IMR-90 (cell line): ENCODE data around the gene TRIM27. TPM values are rescaled to one million over a fixed set of nuclear protein-coding genes. Genes with fewer than 3 reads are reported as not detected.

ENCODE experiments used
- ATAC-seq: fragments of 200-7000 bp; cut with Tn5 transposase; 2 replicates; pipeline ENCODE4 v1.9.1; 2020; ENCODE audit warnings: low read depth, mild to moderate bottlenecking, moderate library complexity
- BruUV-seq: library from RNA; stranded (reverse); fragments of 400-500 nt; replicated peaks from 2 replicates; lab custom pipeline; 2021; lab: Mats Ljungman, UMichigan
- CTCF ChIA-PET: fragments of 300-600 bp; formaldehyde crosslinking; extraction: SDS; loops from one replicate; lab custom pipeline; 2021; ENCODE audit warnings: antibody characterized with exemption; lab: Yijun Ruan, JAX
- POLR2A ChIA-PET: fragments of 300-600 bp; sonication (Branson Sonifier 250); formaldehyde crosslinking; loops from one replicate; lab custom pipeline; 2022; ENCODE audit warnings: antibody characterized with exemption; ENCODE audit not compliant: unreplicated experiment; lab: Charles Lee
- DNase-seq: peaks from one replicate; pipeline ENCODE4 v3.0.0; 2013
- H2AFZ ChIP-seq: replicated peaks from 2 replicates; pipeline ENCODE3; 2013; ENCODE audit warnings: low read length, mild to moderate bottlenecking; ENCODE audit not compliant: poor library complexity
- H2AK5ac ChIP-seq: 2 replicates; pipeline ENCODE4 v1.6.1; 2013; ENCODE audit warnings: low read depth, low read length, inconsistent platforms
- H2AK9ac ChIP-seq: replicated peaks from 2 replicates; pipeline ENCODE3; 2013; ENCODE audit warnings: mild to moderate bottlenecking, low read depth, low read length, moderate library complexity; ENCODE audit not compliant: poor library complexity
- H2BK120ac ChIP-seq: 2 replicates; pipeline ENCODE4 v1.6.1; 2013; ENCODE audit warnings: low read depth, low read length, inconsistent platforms
- H2BK15ac ChIP-seq: 3 replicates; pipeline ENCODE4 v1.6.1; 2013; ENCODE audit warnings: low read depth, low read length, inconsistent platforms
- H2BK20ac ChIP-seq: 2 replicates; pipeline ENCODE4 v1.6.1; 2013; ENCODE audit warnings: low read depth, mild to moderate bottlenecking, inconsistent platforms, low read length, moderate library complexity
- H2BK5ac ChIP-seq: 2 replicates; pipeline ENCODE4 v1.6.1; 2013; ENCODE audit warnings: mild to moderate bottlenecking, low read depth, low read length, inconsistent platforms; ENCODE audit not compliant: poor library complexity, severe bottlenecking
- H3K14ac ChIP-seq: replicated peaks from 2 replicates; pipeline ENCODE4 v1.6.1; 2013; ENCODE audit warnings: low read depth, low read length, inconsistent platforms
- H3K18ac ChIP-seq: 2 replicates; pipeline ENCODE4 v1.6.1; 2013; ENCODE audit warnings: low read depth, low read length, control low read depth
- H3K23ac ChIP-seq: 2 replicates; pipeline ENCODE4 v1.6.1; 2013; ENCODE audit warnings: low read depth, low read length, inconsistent platforms
- H3K27ac ChIP-seq: 2 replicates; pipeline ENCODE4 v1.5.1; 2013; ENCODE audit warnings: mild to moderate bottlenecking, control low read depth, low read length; ENCODE audit not compliant: insufficient read depth
- H3K27me3 ChIP-seq: 2 replicates; pipeline ENCODE4 v1.6.1; 2013; ENCODE audit warnings: low read length; ENCODE audit not compliant: control insufficient read depth, insufficient read depth
- H3K36me3 ChIP-seq: 2 replicates; pipeline ENCODE4 v1.6.1; 2013; ENCODE audit warnings: low read length, mixed read lengths; ENCODE audit not compliant: control insufficient read depth, insufficient read depth
- H3K4ac ChIP-seq: 2 replicates; pipeline ENCODE4 v1.6.1; 2013; ENCODE audit warnings: low read depth, low read length, inconsistent platforms
- H3K4me1 ChIP-seq: 2 replicates; pipeline ENCODE4 v1.6.1; 2013; ENCODE audit warnings: low read length, mixed read lengths; ENCODE audit not compliant: control insufficient read depth, insufficient read depth
- H3K4me2 ChIP-seq: 2 replicates; pipeline ENCODE4 v1.6.1; 2013; ENCODE audit warnings: low read depth, mild to moderate bottlenecking, control low read depth, low read length, moderate library complexity
- H3K4me3 ChIP-seq: 2 replicates; pipeline ENCODE4 v1.5.1; 2013; ENCODE audit warnings: low read depth, mild to moderate bottlenecking, control low read depth, low read length, moderate library complexity; ENCODE audit not compliant: insufficient read depth
- H3K56ac ChIP-seq: 2 replicates; pipeline ENCODE4 v1.6.1; 2013; ENCODE audit warnings: low read length, inconsistent platforms; ENCODE audit not compliant: insufficient read depth; ENCODE audit errors: extremely low read depth
- H3K79me1 ChIP-seq, 2 experiments: 2 replicates each; pipeline ENCODE4 v1.6.1; 2013; ENCODE audit warnings: low read length in 2 of 2, inconsistent platforms in 1 of 2, low read depth in 1 of 2
- H3K9ac ChIP-seq: 2 replicates; pipeline ENCODE4 v1.6.1; 2013; ENCODE audit warnings: low read depth, low read length, control low read depth
- H3K9me1 ChIP-seq: 2 replicates; pipeline ENCODE4 v1.6.1; 2013; ENCODE audit warnings: low read length, inconsistent platforms; ENCODE audit not compliant: insufficient read depth
- H3K9me3 ChIP-seq: 2 replicates; pipeline ENCODE4 v1.6.1; 2013; ENCODE audit warnings: low read length; ENCODE audit not compliant: control insufficient read depth, insufficient read depth
- H4K20me1 ChIP-seq: 2 replicates; pipeline ENCODE4 v1.6.1; 2013; ENCODE audit warnings: low read length, inconsistent platforms; ENCODE audit not compliant: insufficient read depth
- H4K5ac ChIP-seq: 2 replicates; pipeline ENCODE4 v1.6.1; 2013; ENCODE audit warnings: mild to moderate bottlenecking, low read depth, low read length, control low read depth
- H4K8ac ChIP-seq, 2 experiments: 2 replicates each; pipeline ENCODE4 v1.6.1; 2013; ENCODE audit warnings: low read depth in 2 of 2, low read length in 2 of 2, control low read depth in 1 of 2, inconsistent platforms in 1 of 2
- H4K91ac ChIP-seq: 2 replicates; pipeline ENCODE4 v1.6.1; 2013; ENCODE audit warnings: low read depth, low read length, inconsistent platforms; ENCODE audit not compliant: insufficient read depth
- MAZ ChIP-seq: IDR thresholded peaks from 2 replicates; pipeline ENCODE4 v1.6.1; 2012; ENCODE audit warnings: low read depth, mild to moderate bottlenecking, low read length, improper control_type of control experiment, moderate library complexity, borderline replicate concordance
- MXI1 ChIP-seq: IDR thresholded peaks from 2 replicates; pipeline ENCODE4 v1.6.1; 2012; ENCODE audit warnings: low read depth, mild to moderate bottlenecking, low read length, moderate library complexity, borderline replicate concordance
- RCOR1 ChIP-seq: IDR thresholded peaks from 2 replicates; pipeline ENCODE4 v1.6.1; 2012; ENCODE audit warnings: mild to moderate bottlenecking, low read length, improper control_type of control experiment; ENCODE audit not compliant: insufficient replicate concordance
- RFX5 ChIP-seq: IDR thresholded peaks from 2 replicates; pipeline ENCODE4 v1.8.0; 2012; ENCODE audit warnings: low read depth, mild to moderate bottlenecking, low read length, moderate library complexity
- WGBS, 2 experiments: methylation state at CpG; one replicate each; pipeline versions ENCODE4 v1.1.5 to v1.1.7; 2013; ENCODE audit warnings: missing lambda C conversion rate in 2 of 2; ENCODE audit not compliant: insufficient read length in 1 of 2; ENCODE audit errors: extremely low coverage in 2 of 2; 5-methylcytosine and 5-hydroxymethylcytosine counted together
- dilution Hi-C: fragments of 300-500 bp; cut with HindIII; formaldehyde crosslinking; loops from one replicate; pipeline ENCODE4 v1.14.3; 2018; ENCODE audit warnings: low sequenced_read_pairs; ENCODE audit not compliant: unreplicated experiment
- in situ Hi-C: fragments of 300-500 bp; cut with MboI; formaldehyde crosslinking; loops from 3 replicates; pipeline ENCODE4 v1.14.3; 2019; ENCODE audit warnings: low sequenced_read_pairs, inconsistent platforms, mixed read lengths
- intact Hi-C: fragments of 100-400 bp; cut with micrococcal nuclease; formaldehyde crosslinking; loops from 2 replicates; pipeline ENCODE4 v1.10.0; 2022
- polyA plus RNA-seq, 3 experiments: library from polyadenylated mRNA; depleted of rRNA; stranded (reverse); fragments of >200 nt; gene quantifications; 2 replicates each; pipeline ENCODE4 v1.2.3, GENCODE V29; 2012; ENCODE audit warnings: low replicate concordance in 1 of 3
- total RNA-seq: library from RNA; depleted of rRNA; stranded (reverse); fragments of >200 nt; gene quantifications from 2 replicates; pipeline ENCODE4 v1.2.3, GENCODE V29; 2012

The TRIM27 gene
- total and polyA plus RNA-seq, 2 of the 4 experiments (the other 2 are of a cell fraction): 44.4 to 48.0 TPM

- no peak overlapping the region for H3K23ac ChIP-seq
- no peak overlapping the region for H3K18ac ChIP-seq
- in situ Hi-C loops (no loop called here), intact Hi-C loops (loop anchor here (5.0 to 10.0 kb wide), 3 partner anchors 74 to 1468 kb away; partner anchors contain the start of gene ZNF184), dilution Hi-C loops (no loop called here)
- H3K36me3 ChIP-seq: no peaks in the 10 kb centered on the region
- no peak for TF ChIP-seq MXI1
- TF ChIP-seq MAZ: no peak
- TF ChIP-seq RFX5: no peak
- TF ChIP-seq RCOR1: no peak
- no peaks in the 10 kb centered on the region for H3K27me3 ChIP-seq
- H2BK5ac ChIP-seq: no peak overlapping the region
- peak overlapping the region; percentile 96 for H2AFZ ChIP-seq
- H3K9me1 ChIP-seq: no peaks in the 10 kb centered on the region
- no peak overlapping the region for H4K91ac ChIP-seq
- no peak overlapping the region for H3K27ac ChIP-seq
- no TSS peak for BruUV-seq
- H4K8ac ChIP-seq: no peak overlapping the region
- no peaks in the 10 kb centered on the region for H3K9me3 ChIP-seq
- H3K4me3 ChIP-seq: peak overlapping the region; percentile 59; the same call in 1 of the 2 replicates
- POLR2A ChIA-PET: no interaction called here
- no peak overlapping the region for H2BK20ac ChIP-seq
- H3K14ac ChIP-seq: no peak overlapping the region; the same call in 1 of the 2 replicates
- 100% methylated on average over 1 of the region's 6 CpGs; no CpG with 5 or more reads in 1 of the 2 experiments for WGBS, 2 experiments
- H3K4me1 ChIP-seq: no peaks in the 10 kb centered on the region; the same call in 1 of the 2 replicates
- peak overlapping the region; percentile 61 for H3K4me2 ChIP-seq
- peaks cover 9% of the 10 kb centered on the region for H4K20me1 ChIP-seq
- H3K56ac ChIP-seq: no peak overlapping the region
- H2AK9ac ChIP-seq: peak overlapping the region; percentile 70
- H3K79me1 ChIP-seq: no peaks in the 10 kb centered on the region
- no peak overlapping the region for H2BK15ac ChIP-seq
- CTCF ChIA-PET: no interaction called here
- DNase-seq: no peak
- H2BK120ac ChIP-seq: no peak overlapping the region
- no peak overlapping the region for H3K9ac ChIP-seq
- no peak overlapping the region for H4K5ac ChIP-seq
- no peak overlapping the region for H3K4ac ChIP-seq
- 0 out of 2 replicates have a peak overlapping the region, but pooled peaks have one; percentile 24 for H2AK5ac ChIP-seq
- ATAC-seq: no peak
These were observed 19.4 kb upstream of the TRIM27 start for GRCh38 chr6:28943223-28943556.
